IPS-15b (cell line): ENCODE measurements around the gene PITX2.
"Not testable (repeated sequence)": the region's sequence is repeated elsewhere in the genome, so short reads cannot be mapped to it uniquely, and the experiment has no call there.

Experiments used
- H3K27me3 ChIP-seq: one replicate; pipeline ENCODE4 v1.6.1; 2013; ENCODE audit warnings: low read length; ENCODE audit not compliant: control insufficient read depth, insufficient read depth
- H3K36me3 ChIP-seq: one replicate; pipeline ENCODE4 v1.6.1; 2013; ENCODE audit warnings: low read length; ENCODE audit not compliant: control insufficient read depth, insufficient read depth
- H3K4me1 ChIP-seq: one replicate; pipeline ENCODE4 v1.6.1; 2013; ENCODE audit warnings: mild to moderate bottlenecking, low read length; ENCODE audit not compliant: control insufficient read depth, insufficient read depth
- H3K4me3 ChIP-seq: one replicate; pipeline ENCODE4 v1.5.1; 2013; ENCODE audit warnings: low read depth, low read length
- H3K9ac ChIP-seq: one replicate; pipeline ENCODE4 v1.6.1; 2013; ENCODE audit warnings: low read depth, mild to moderate bottlenecking, low read length
- H3K9me3 ChIP-seq: one replicate; pipeline ENCODE4 v1.6.1; 2013; ENCODE audit warnings: mild to moderate bottlenecking, low read length; ENCODE audit not compliant: control insufficient read depth, insufficient read depth

The PITX2 gene

GRCh38 chr4:110586131-110586850 lies 36.6 kb downstream of the PITX2 start:
- no peak overlapping the region for H3K9ac ChIP-seq

GRCh38 chr4:110576696-110577095 lies 46.2 kb downstream of the PITX2 start:
- H3K9ac ChIP-seq, H3K27me3 ChIP-seq, H3K4me3 ChIP-seq, H3K9me3 ChIP-seq, H3K4me1 ChIP-seq, H3K36me3 ChIP-seq: not testable (repeated sequence)

More at GRCh38 chr4:110586131-110586850, 36.6 kb downstream of the PITX2 start:
- H3K4me3 ChIP-seq: no peak overlapping the region
- H3K9me3 ChIP-seq: no peaks in the 10 kb centered on the region
- no peaks in the 10 kb centered on the region for H3K27me3 ChIP-seq
- H3K4me1 ChIP-seq: no peaks in the 10 kb centered on the region
- no peaks in the 10 kb centered on the region for H3K36me3 ChIP-seq
